Vagina (tissue), 2 donors: ENCODE measurements around the gene OGG1.

Experiments used
- CTCF ChIP-seq, 3 experiments: fragments of 450-650 bp in 2 of 3; fragments of 200-600 bp in 1 of 3; sonication (generic) in 1 of 3; IDR thresholded peaks; one replicate each; pipeline ENCODE4 v1.5.1; 2017 to 2019; ENCODE audit warnings: antibody characterized with exemption in 3 of 3, mild to moderate bottlenecking in 2 of 3, moderate library complexity in 2 of 3
- POLR2A ChIP-seq, 2 donors: fragments of 450-650 bp; IDR thresholded peaks; one replicate each; pipeline ENCODE4 v1.6.1; 2017; ENCODE audit warnings: antibody characterized with exemption in 2 of 2, mild to moderate bottlenecking in 2 of 2, moderate library complexity in 2 of 2
- POLR2AphosphoS5 ChIP-seq, 2 donors: sonication (generic); formaldehyde crosslinking; IDR thresholded peaks; one replicate each; pipeline ENCODE4 v1.9.0; 2017; ENCODE audit warnings: antibody characterized with exemption in 2 of 2, mild to moderate bottlenecking in 2 of 2, low read depth in 1 of 2; ENCODE audit not compliant: insufficient read depth in 1 of 2

DNA sequence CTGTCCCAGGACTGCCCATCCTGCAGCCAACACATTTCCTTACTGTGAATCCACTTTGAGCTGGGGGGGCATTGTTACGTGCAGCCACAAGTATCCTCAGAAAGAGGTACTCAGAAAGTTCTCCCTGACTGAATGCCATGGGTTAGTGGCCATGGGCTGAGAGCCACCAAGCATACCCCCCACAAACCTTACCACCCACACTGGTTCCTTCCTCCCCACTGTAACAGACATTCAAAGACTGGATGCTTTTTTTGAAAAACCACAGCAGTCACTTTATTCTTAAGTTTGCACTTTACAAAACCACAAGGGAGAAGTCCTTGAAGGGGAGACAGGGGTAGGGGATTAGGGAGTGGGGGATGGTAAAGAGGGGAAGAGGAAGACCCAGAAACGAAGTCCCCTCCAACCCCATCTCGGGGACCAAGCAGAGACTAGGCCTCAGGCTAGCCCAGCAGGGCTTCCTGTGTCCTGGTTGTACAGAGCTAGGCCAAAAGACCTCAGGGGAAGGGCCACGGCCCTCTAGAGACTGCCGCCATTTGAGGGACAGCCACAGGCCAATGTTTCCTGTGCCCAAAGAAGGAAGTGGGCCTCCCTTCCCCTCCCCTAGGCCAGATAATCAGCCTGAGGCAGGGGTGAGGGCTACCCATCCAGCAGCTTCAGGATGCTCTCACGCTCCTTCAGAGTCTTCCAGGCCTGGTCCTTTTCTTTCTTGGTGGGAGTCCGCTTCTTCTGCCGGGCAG lies 30.1 kb downstream of the OGG1 start:
- TF ChIP-seq CTCF (IDR thresholded peaks at IDR 0.05) (no peak), POLR2A (IDR thresholded peaks at IDR 0.05) (no peak), POLR2AphosphoS5 (IDR thresholded peaks at IDR 0.05; ENCODE audit: insufficient read depth in 1 of 2, low read depth in 1 of 2) (no peak)
